HEK293 (cell line): Measurements from ENCODE around the gene NR3C2.

Source experiments
- SP7 ChIP-seq: fragments of 450-650 bp; formaldehyde crosslinking; IDR thresholded peaks from 2 replicates; pipeline ENCODE4 v1.5.1; 2016; ENCODE audit warnings: missing biosample characterization, missing genetic modification characterization
- TCF7L2 ChIP-seq: IDR thresholded peaks from 2 replicates; pipeline ENCODE4 v1.6.1; 2011; ENCODE audit warnings: low read depth, mild to moderate bottlenecking, inconsistent platforms, low read length, moderate library complexity, borderline replicate concordance
- ZFHX2 ChIP-seq: fragments of 450-650 bp; formaldehyde crosslinking; conservative IDR thresholded peaks from 2 replicates; pipeline ENCODE4 v1.5.1; 2016; ENCODE audit warnings: missing biosample characterization, missing genetic modification characterization
- ZNF248 ChIP-seq: fragments of 450-650 bp; formaldehyde crosslinking; IDR thresholded peaks from 2 replicates; pipeline ENCODE4 v1.5.1; 2017; ENCODE audit warnings: missing biosample characterization, missing genetic modification characterization
- ZNF335 ChIP-seq: fragments of 450-650 bp; formaldehyde crosslinking; conservative IDR thresholded peaks from 2 replicates; pipeline ENCODE4 v1.5.1; 2016; ENCODE audit warnings: missing biosample characterization, missing genetic modification characterization
- ZNF555 ChIP-seq: fragments of 450-650 bp; formaldehyde crosslinking; conservative IDR thresholded peaks from 2 replicates; pipeline ENCODE4 v1.5.1; 2017; ENCODE audit warnings: missing biosample characterization, mild to moderate bottlenecking, missing genetic modification characterization, inconsistent platforms
- ZNF580 ChIP-seq: fragments of 450-650 bp; formaldehyde crosslinking; IDR thresholded peaks from 2 replicates; pipeline ENCODE4 v1.5.1; 2016; ENCODE audit warnings: missing biosample characterization, missing genetic modification characterization
- TF ChIP-seq, protein P1 (sequence below): fragments of 450-650 bp; formaldehyde crosslinking; IDR thresholded peaks from 2 replicates; pipeline ENCODE4 v1.5.1; 2016; ENCODE audit warnings: missing biosample characterization, missing genetic modification characterization
- TF ChIP-seq, protein P2 (sequence below): fragments of 450-650 bp; formaldehyde crosslinking; IDR thresholded peaks from 2 replicates; pipeline ENCODE4 v1.5.1; 2016; ENCODE audit warnings: missing biosample characterization, missing genetic modification characterization
- TF ChIP-seq, protein P3 (sequence below): fragments of 450-650 bp; formaldehyde crosslinking; IDR thresholded peaks from 2 replicates; pipeline ENCODE4 v1.5.1; 2016; ENCODE audit warnings: missing biosample characterization, missing genetic modification characterization
- TF ChIP-seq, protein P4 (sequence below): fragments of 450-650 bp; formaldehyde crosslinking; IDR thresholded peaks from 2 replicates; pipeline ENCODE4 v1.5.1; 2016; ENCODE audit warnings: missing biosample characterization, missing genetic modification characterization, low read depth
- TF ChIP-seq, protein P5 (sequence below): fragments of 450-650 bp; formaldehyde crosslinking; IDR thresholded peaks from 2 replicates; pipeline ENCODE4 v1.5.1; 2016; ENCODE audit warnings: missing biosample characterization, missing genetic modification characterization

- TF ChIP-seq, protein P1, sequence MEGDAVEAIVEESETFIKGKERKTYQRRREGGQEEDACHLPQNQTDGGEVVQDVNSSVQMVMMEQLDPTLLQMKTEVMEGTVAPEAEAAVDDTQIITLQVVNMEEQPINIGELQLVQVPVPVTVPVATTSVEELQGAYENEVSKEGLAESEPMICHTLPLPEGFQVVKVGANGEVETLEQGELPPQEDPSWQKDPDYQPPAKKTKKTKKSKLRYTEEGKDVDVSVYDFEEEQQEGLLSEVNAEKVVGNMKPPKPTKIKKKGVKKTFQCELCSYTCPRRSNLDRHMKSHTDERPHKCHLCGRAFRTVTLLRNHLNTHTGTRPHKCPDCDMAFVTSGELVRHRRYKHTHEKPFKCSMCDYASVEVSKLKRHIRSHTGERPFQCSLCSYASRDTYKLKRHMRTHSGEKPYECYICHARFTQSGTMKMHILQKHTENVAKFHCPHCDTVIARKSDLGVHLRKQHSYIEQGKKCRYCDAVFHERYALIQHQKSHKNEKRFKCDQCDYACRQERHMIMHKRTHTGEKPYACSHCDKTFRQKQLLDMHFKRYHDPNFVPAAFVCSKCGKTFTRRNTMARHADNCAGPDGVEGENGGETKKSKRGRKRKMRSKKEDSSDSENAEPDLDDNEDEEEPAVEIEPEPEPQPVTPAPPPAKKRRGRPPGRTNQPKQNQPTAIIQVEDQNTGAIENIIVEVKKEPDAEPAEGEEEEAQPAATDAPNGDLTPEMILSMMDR (tag by site-specific recombination), result no peak
- TF ChIP-seq, protein P2, sequence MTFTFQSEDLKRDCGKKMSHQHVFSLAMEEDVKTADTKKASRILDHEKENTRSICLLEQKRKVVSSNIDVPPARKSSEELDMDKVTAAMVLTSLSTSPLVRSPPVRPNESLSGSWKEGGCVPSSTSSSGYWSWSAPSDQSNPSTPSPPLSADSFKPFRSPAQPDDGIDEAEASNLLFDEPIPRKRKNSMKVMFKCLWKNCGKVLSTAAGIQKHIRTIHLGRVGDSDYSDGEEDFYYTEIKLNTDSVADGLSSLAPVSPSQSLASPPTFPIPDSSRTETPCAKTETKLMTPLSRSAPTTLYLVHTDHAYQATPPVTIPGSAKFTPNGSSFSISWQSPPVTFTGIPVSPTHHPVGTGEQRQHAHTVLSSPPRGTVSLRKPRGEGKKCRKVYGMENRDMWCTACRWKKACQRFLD (tag by site-specific recombination), result no peak
- TF ChIP-seq SP7 (tag by site-specific recombination) (no peak), ZNF335 (no peak), ZFHX2 (tag by site-specific recombination) (no peak), ZNF555 (no peak), TCF7L2 (no peak), ZNF580 (tag by site-specific recombination) (no peak), ZNF248 (tag by site-specific recombination) (no peak)
- TF ChIP-seq, protein P3, sequence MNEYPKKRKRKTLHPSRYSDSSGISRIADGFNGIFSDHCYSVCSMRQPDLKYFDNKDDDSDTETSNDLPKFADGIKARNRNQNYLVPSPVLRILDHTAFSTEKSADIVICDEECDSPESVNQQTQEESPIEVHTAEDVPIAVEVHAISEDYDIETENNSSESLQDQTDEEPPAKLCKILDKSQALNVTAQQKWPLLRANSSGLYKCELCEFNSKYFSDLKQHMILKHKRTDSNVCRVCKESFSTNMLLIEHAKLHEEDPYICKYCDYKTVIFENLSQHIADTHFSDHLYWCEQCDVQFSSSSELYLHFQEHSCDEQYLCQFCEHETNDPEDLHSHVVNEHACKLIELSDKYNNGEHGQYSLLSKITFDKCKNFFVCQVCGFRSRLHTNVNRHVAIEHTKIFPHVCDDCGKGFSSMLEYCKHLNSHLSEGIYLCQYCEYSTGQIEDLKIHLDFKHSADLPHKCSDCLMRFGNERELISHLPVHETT (tag by site-specific recombination), result no peak
- TF ChIP-seq, protein P4, sequence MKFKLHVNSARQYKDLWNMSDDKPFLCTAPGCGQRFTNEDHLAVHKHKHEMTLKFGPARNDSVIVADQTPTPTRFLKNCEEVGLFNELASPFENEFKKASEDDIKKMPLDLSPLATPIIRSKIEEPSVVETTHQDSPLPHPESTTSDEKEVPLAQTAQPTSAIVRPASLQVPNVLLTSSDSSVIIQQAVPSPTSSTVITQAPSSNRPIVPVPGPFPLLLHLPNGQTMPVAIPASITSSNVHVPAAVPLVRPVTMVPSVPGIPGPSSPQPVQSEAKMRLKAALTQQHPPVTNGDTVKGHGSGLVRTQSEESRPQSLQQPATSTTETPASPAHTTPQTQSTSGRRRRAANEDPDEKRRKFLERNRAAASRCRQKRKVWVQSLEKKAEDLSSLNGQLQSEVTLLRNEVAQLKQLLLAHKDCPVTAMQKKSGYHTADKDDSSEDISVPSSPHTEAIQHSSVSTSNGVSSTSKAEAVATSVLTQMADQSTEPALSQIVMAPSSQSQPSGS, result no peak
- TF ChIP-seq, protein P5, sequence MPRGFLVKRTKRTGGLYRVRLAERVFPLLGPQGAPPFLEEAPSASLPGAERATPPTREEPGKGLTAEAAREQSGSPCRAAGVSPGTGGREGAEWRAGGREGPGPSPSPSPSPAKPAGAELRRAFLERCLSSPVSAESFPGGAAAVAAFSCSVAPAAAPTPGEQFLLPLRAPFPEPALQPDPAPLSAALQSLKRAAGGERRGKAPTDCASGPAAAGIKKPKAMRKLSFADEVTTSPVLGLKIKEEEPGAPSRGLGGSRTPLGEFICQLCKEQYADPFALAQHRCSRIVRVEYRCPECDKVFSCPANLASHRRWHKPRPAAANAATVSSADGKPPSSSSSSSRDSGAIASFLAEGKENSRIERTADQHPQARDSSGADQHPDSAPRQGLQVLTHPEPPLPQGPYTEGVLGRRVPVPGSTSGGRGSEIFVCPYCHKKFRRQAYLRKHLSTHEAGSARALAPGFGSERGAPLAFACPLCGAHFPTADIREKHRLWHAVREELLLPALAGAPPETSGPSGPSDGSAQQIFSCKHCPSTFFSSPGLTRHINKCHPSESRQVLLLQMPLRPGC (tag by site-specific recombination), result no peak
Measured at GRCh38 chr4:148405161-148405893, 36.9 kb downstream of the NR3C2 start.
